NOMO-1 (cell line): ENCODE measurements around the gene GNG4.
A peak's percentile ranks its signal among the peaks of the same experiment; 100 is the strongest.
"Not testable (repeated sequence)": the region's sequence is repeated elsewhere in the genome, so short reads cannot be mapped to it uniquely, and the experiment has no call there.

ENCODE experiments used
- DNase-seq, 2 experiments: peaks; one replicate each; lab custom pipeline; 2025; ENCODE audit not compliant: unreplicated experiment in 2 of 2; lab: John Stamatoyannopoulos, UW

Gene GNG4

GRCh38 chr1:235588156-235588555 is 61.4 kb downstream of the GNG4 start:
- DNase-seq = no peak

DNA sequence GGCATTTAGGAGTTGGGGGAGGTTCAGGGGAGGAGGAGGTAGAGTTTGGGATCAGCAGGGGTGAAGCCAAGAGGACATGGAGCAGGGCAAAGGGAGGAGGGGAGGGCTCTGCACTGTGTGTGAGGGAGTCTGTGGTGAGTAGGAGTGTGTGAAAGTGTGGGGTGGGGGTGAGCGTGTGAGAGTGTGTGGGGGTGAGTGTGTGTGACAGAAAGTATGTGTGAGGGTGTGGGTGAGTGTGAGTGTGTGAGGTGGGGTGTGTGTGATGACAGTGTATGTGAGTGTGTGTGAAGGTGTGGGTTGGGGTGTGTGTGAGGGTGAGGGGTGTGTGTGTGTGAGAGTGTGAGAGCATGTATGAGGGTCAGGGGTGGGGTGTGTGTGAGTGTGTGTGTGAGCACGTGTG is 62.6 kb downstream of the GNG4 start:
- no peak for DNase-seq

GRCh38 chr1:235586413-235586812 is 63.2 kb downstream of the GNG4 start:
- DNase-seq = no peak

DNA sequence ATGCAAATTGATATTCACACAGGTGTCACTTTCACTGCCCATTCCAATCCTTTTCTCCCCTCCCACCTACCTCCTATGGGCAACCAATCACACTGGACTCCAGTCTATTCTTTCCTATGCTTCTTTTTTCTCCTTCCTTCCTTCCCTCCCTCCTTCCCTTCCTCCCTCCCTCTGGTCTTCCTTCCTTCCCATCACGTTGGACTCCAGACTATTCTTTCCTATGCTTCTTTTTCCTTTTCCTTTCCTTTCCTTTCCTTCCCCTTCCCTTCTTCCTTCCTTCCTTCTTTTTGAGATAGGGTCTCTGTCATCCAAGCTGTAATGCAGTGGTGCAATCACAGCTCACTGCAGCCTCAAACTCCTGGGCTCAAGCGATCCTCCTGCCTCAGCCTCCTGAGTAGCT is 64.6 kb downstream of the GNG4 start:
- DNase-seq = no peak

DNA sequence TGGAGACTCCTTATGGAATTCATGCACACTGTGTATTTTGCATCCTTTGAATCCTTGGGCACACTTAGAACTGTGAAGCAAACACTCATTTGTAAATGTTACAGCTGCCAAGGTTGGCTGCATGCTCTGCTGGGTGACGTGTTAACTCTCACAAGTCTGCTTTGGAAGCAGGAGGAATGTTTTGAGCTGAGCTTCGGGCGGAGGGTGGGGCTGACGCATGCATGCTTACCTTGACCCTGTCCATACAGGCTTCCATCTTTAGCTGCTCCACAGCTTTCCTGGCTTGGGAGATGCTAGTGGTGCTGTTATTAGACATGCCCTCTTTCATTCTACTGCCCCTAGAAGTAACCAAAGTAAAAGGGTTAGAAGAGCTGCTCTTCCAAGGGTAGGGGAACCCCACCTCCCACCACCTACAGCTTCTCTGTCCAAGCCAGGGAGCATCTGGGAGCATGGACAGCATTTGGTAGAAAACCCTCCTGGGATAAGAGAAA is 66.0 kb downstream of the GNG4 start:
- no peak for DNase-seq

DNA sequence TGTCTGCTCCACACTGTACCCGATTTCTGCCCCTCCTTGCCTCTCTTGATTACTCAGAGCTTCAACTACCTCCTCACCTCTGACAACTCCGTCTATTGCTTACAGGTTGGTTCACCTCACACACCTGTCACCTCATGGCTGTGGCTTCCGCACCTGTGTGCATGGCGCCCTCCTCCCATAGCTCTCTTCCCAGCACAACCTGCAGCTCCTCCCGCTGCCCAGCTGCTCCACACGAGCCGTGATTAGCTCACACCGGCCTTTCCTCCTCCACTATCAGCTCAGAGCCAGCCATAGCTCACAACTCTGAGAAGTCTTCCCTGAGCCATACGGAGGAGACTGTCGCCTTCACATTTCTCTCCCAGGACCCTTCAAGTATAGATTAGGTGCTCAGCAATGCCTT is 67.5 kb downstream of the GNG4 start:
- no peak for DNase-seq

GRCh38 chr1:235579891-235580290 is 69.7 kb downstream of the GNG4 start:
- DNase-seq = no peak

- no peak for DNase-seq
Observed at GRCh38 chr1:235575597-235575996, 74.0 kb downstream of the GNG4 start.

DNA sequence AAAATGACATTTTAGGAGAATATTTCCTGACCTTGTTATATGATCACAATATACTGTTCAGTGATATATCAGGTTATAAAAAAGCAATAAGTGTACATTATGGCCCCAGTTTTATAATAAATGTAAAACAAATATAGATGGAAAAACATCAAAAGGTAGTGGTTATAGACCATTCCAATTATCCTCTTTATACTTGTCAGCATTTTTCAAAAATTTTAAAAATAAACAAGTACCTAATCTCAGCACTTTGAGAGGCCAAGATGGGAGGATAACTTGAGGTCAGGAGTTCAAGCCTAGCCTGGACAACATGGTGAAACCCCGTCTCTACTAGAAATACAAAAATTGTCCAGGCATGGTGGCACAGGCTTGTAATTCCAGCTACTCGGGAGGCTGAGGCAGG is 75.7 kb downstream of the GNG4 start:
- DNase-seq = no peak

GRCh38 chr1:235572971-235573370 is 76.6 kb downstream of the GNG4 start:
- DNase-seq = not testable (repeated sequence)

GRCh38 chr1:235571482-235571881 is 78.1 kb downstream of the GNG4 start:
- DNase-seq = peak; percentile 22 to 78

DNA sequence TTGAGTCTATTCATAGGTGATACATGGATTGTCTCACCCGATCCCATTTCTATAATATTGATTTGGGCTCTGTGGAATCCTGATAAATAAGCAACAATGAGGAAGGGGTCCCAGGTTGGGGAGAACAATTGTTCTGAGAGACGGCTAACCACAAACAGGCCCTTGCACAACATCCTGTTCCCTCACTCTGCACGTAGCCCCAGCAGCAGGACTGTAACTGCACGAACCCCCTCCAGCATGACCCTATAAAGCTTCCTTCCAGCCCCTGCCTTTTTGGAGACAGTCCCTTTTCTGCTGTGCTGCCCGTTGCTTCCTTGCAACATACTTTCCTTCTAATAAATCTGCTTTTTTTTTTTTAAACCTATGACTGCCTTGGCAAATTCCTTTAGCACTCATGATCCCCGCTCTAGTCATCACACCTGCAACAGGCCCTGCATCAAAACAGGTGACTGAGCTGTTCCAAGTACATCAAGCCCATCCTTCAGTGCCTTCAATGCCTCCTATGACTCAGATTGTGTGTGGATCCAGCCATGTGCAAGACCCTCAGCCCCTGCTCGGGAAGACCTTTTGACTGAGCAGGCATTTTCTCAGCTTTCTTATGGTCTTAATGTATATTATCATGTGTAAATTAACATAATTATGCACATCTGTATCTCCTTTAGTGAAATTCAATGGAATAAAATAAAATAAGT is 81.6 kb downstream of the GNG4 start:
- peak; percentile 88 for DNase-seq

GRCh38 chr1:235566084-235566483 is 83.5 kb downstream of the GNG4 start:
- DNase-seq = no peak

- peak in 1 of 2 experiments; percentile 39 for DNase-seq
Observed at GRCh38 chr1:235563513-235564061, 86.0 kb downstream of the GNG4 start.

DNA sequence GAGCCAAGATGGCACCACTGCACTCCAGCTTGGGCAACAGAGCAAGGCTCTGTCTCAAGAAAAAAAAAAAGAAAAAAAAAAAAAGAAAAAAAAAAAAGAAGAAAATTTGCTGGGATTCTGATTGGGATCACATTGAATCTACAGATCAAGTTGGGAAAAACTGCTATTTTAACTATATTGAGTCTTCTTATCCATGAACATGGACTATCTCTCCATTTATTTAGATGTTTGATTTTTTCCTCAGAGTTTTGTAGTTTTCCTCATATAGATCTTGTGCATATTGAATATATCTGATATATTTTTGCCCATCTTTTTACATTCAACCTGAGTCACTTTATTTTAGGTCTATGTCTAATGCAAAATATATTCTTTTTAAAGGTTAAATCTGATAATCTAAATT is 87.0 kb downstream of the GNG4 start:
- no peak for DNase-seq

DNA sequence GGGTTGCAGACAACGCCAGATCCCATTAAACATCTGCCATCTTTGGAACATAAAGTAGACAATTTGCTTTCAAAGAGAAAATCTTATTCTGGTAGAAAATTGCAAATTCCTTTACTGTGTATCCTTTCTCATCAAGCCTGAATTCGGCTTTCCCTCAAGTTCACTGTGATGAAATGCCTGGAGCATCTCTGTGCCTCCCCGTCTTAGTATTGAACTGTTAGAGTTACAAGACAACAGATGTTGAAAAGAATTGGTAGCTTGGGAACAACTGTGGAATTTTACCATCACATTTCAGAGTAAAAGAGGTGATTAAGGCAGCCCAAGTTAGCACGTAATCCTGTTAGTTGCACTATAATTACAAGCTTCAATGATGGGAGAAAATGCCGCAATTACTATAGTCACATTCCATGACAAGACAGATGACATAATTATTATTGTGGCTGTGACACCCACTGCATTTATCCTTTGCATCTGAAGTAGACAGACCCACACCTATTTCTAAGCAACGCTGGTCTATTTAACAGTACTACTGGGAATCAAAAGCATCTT is 90.9 kb downstream of the GNG4 start:
- DNase-seq = no peak

- no peak for DNase-seq
Observed at GRCh38 chr1:235557495-235557894, 92.1 kb downstream of the GNG4 start.

DNA sequence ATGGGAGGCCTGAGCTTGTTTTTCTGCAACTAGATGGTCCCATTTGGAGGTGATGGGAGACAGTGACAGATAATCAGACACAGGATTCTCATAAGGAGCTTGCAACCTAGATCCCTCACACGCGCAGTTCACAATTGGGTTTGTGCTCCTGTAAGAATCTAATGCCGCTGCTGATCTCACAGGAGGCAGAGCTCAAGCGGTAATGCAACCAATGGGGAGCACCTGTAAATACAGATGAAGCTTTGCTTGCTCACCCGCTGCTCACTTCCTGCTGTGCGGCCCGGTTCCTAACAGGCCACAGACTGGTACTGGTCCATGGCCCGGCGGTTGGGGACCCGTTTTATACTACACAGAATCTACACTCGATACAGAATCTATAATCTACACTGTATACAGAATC is 92.8 kb downstream of the GNG4 start:
- DNase-seq = no peak

GRCh38 chr1:235553112-235553551 is 96.5 kb downstream of the GNG4 start:
- DNase-seq = no peak

DNA sequence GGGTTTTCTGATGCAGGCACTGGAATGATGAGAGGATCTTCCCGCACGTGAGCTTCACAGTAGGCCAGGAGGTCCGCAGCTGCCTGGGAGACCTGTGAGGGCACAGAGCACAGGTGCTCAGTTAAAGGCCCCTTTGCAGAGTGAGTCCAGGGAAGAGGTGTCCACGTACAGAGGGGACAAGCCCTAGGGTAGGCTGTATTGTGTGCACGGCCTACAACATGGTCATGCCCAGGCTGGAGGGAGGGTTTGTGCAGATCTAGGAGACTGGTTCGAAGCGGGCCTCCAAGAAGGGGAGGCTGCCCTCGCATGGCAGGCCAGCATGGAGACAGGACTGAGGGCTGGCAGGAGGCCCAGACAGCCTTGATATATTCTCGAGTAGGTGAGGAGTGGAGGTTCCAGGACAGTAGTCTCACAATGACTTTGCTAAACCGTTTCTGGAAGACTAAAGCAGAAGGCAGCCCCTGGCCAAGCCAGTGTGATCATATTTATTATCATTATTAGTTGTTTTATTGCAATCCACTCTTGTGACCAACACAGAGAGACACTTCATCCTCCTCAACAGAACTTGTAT is 97.4 kb downstream of the GNG4 start:
- DNase-seq = no peak

DNA sequence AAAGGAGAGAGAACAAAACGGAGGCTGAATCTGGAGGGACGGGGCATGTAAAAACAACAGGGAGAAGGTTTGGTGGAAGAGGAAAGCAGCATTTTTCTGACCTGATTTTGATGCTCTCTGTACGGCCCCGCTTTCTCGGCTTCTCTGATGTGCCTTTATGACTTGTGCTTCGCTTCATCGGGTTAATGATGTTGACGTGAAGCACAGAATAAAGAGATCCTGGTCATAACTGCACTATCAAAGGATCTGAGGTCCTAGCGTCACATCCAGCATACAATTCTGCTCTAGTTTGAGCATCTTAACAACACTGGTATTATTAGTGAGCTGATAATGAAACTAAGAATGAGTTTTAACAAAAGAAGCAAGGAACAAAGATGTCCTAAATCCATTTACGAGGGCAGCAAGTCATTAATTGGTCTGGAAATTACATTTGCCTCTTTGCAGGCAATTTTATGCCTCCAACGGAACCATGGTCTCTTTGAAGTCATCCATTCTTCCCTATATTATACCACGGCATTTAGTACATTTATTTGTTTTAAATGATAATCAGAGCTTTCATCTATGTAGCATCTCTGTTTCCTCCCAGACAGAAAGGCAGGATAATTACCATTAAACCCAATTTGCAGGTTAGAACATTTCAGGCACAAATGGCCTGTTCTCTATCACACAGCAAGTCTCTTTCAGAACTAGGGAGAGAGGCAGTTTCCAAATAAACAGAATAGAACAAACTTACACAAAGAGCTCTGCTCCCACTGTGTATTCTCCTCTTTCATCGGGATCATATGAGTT is 100.0 kb downstream of the GNG4 start:
- no peak for DNase-seq
